Heart left ventricle (tissue), 13 donors: Measurements from ENCODE around the gene PTPN13.

Experiments
- CTCF ChIP-seq, 12 donors: fragments of 200-600 bp; sonication (generic) in 4 of 12; IDR thresholded peaks; one replicate each; pipeline versions ENCODE4 v1.5.0 to v1.8.0; 2018 to 2022; ENCODE audit warnings: antibody characterized with exemption in 12 of 12, mild to moderate bottlenecking in 5 of 12
- POLR2A ChIP-seq, 2 donors: fragments of 450-650 bp; IDR thresholded peaks; one replicate each; pipeline ENCODE4 v1.6.1; 2017; ENCODE audit warnings: antibody characterized with exemption in 2 of 2, mild to moderate bottlenecking in 2 of 2, moderate library complexity in 2 of 2
- donor health status: ischemic (EF 13 %, LVEDD 7.1; RV severe dilation, severe dysfunction).
- donor health status: DM: no; HTN: yes; CAD: no.
- donor health status: DM: no; HTN: no; CAD: no.
- donor health status: ischemic (EF 25% LVEDD 6.9; RV normal size, moderate dysfunction).
- donor health status: ischemic (EF 25% LVEDD 5.7; RV mildly dilated, moderate dysfunction).
- donor health status: ischemic (EF 35%, LVEDD 5.7; RV mildly dilated, moderate dysfunction).
- donor health status: nonischemic (EF 11% LVEDD 7.7; RV severe dilation, severe dysfunction).
- donor health status: DM: yes; HTN: yes; CAD: no.
- donor health status: PGD.
- donor health status: ischemic (EF 29% LVEDD 5.4; RV normal size, mild dysfunction).
- donor health status: nonischemic (EF 23%, LVEDD 6.1; RV moderate dilation, normal function).

GRCh38 chr4:86547140-86547539 is 47.0 kb upstream of the PTPN13 start:
- TF ChIP-seq CTCF (IDR thresholded peaks at IDR 0.05) = no peak
- no peak for TF ChIP-seq POLR2A (IDR thresholded peaks at IDR 0.05)
